HuH-7 (cell line): Measurements from ENCODE around the gene KIAA0319L.
A peak's percentile ranks its signal among the peaks of the same experiment; 100 is the strongest.

Source experiments
- DNase-seq: peaks from one replicate; pipeline ENCODE4 v3.0.0; 2011; ENCODE audit warnings: low spot score

KIAA0319L gene

DNA sequence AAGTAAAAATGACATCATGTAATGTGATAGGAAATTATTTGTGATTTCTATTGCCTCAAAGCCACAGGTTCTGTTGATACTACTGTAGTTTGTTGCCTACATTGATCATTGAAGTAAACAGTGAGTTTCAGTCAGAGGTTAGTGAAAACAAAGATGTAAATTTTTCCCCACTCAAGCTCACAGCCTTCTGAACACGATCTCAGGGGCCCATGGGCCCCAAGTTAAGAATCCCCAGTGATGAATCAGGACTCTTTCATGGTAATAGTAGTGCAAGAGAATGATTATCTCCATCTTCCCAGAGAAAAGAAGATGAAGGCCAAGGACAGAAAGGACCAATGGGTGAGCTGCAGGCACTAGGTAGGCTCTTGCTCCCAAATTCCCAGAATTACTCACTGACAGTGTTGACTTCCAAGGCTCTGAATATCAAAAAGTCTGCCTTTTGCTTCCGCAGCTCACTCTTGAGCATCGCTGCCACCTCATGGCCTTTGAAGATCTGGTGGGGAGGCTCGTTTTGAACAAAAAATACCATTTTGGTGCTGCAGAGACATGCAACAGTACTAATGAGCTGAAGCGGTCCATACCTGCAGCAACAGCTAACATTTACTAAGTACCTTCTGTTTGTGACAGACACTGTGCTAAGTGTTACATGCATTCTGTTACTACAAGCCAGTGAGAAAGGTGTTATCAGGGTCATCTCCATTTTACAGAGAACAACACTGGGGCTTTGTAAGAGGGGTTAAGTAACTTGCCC, 113.3 kb downstream of the KIAA0319L start:
- DNase-seq, result peak; percentile 23

DNA sequence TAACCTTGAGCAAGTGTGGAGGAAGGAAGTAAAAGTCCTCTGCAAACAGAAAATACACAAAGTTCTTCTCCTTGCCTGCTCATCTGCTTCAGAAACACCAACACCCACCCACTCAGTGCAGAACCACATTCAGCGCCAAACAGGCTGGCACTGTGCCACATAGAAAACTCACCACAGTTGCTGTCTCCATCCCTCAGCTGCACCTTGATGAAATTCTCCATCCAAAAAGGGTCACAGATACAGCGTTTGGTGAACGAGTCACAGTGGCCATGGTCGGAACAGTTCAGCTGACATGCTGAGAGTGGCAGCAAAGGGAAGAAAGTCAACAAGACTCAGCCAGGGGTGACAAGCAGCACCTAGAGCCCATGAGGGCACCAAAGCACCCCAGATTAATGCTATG, 114.5 kb downstream of the KIAA0319L start:
- no peak for DNase-seq

DNA sequence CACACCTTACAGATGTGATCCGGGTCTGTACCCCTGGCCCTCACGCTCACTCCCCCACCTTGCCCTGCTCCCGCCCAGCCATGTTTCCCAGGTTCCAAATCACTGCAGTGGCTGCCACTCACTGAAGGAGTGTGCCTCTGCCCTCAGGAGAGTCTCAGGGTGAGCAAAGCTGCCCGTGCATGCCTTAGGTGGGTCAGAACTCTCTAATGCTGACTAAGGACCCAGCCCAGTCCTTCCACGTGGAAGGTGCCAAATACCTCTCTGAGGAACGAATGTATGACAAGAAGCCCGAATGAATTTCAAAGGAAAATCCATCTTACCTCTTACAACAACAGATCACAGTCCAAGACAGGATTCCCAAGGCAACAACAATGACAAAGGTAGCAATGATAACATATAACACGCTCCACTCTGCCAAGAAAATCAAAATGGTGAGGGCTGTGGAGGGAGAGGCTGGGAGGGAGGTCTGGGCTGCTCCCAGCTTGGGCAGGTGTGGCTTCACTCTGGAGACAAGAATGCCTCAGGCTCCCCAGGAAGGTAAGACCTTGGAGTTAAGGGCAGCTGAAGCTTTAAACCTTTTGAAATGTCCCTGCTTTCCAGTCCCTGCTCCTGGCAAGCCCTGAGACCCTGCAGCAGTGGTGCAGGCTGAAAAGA, 115.2 kb downstream of the KIAA0319L start:
- no peak for DNase-seq

DNA sequence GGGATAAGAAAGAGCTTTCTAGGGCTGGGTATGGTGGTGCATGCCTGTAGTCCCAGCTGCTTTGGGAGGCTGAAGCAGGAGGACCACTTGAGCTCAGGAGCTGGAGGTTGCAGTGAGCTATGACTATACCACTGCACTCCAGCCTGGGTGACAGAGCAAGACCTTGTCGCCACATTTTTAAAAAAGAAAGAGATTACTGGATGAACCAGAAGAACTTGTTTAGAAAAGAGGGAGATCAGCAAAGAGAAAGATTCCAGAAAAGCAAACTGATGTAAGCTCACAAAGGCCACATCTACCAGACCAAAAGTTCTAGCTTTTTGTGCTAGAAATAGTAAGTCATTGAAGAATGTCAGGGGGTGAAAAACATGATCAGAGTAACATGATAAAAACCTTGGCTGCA, 117.6 kb downstream of the KIAA0319L start:
- no peak for DNase-seq

DNA sequence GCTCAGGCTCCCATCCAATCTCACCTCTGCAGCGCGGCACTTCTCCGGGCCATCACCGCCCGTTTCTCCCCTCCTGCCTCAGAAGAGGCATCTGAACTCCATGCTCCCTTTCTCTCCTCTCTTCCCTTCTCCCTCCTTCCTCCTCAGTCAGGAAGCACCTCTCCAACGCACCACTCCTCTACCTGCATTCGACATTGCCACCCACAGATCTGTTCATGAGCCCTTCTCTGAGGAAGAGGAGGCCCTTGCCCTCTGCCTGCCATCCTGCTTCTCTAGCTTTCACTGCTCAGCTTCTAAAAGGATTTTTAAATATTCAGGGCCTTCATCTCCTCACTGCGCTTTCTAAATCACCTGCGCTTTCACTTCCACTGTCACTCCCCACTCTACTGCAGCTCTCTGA, 120.0 kb downstream of the KIAA0319L start:
- no peak for DNase-seq

DNA sequence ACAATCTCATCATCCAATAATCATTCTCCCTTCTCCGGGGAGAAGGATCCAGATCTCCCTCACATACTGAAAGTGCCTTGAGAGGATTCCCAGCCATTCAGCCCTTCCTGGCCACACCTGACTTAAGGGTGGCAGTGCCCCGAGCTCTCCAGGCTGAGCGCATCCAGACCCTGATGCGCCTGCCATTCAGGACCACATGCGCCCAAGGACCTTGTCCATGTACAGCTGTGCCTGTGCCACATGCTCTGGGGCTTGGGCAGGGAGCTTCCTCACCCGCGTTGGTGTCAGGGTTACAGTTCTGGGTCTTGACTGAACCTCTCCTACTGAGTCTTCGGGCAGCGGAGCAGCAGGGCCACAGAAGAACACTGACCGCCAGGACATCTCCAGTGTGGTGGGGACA, 121.1 kb downstream of the KIAA0319L start:
- no peak for DNase-seq

DNA sequence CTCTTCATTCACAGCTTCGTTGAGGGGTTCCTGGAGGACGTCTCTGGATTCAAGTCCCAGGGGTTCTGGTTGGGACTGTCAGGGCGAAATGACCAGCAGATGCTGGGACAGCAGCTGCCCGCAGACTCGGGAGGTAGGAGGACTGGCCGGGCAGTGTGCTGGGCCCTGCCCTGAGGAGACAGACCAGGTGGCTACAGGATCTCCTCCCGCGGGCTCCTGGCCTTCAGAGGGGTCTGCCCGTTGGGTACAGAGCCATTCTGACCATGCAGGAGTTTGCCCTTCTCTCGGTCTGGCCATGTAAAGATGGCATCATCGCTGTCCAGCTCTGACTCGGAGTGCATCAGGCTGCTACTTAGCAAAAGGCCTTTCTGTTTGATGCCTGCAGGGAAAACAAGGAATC, 122.5 kb downstream of the KIAA0319L start:
- DNase-seq, result no peak

DNA sequence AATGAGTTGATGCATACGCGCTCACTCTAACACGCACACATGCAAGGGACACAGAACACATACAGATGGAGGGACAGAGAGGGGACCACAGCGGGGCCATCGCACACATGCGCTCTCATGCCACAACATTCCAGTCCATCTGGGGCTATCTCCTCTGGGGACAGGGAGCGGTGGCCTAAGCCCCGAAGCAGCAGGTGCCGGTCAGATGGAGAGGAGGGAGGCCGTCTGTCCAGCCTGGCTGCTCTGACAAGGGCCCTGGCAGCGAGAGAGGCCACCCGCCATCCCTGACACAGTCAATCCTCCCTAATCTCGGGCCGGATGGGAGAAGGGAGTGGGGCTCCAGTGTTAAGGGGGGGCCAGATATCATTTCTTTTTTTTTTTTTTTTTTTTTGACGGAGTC, 123.5 kb downstream of the KIAA0319L start:
- DNase-seq, result no peak

DNA sequence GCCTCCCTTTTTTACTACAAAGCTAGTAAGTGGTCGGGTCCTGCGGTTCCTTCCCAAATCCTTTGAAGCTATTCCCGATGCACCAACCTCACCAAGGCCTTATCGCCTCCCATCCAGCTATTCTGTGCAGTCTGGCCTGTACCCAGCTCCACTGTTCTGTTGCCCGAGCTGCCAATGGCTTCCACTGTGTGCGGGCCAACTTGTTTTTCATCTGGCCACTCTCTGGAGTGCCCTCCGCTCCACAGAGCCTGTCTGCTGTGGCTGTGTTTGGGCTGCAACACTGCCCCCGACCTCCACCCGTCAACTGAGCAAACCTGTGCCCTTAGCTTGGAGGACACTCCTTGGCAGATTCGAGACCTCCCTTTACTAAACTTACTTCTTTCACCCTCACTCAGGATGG, 125.0 kb downstream of the KIAA0319L start:
- DNase-seq, result no peak

DNA sequence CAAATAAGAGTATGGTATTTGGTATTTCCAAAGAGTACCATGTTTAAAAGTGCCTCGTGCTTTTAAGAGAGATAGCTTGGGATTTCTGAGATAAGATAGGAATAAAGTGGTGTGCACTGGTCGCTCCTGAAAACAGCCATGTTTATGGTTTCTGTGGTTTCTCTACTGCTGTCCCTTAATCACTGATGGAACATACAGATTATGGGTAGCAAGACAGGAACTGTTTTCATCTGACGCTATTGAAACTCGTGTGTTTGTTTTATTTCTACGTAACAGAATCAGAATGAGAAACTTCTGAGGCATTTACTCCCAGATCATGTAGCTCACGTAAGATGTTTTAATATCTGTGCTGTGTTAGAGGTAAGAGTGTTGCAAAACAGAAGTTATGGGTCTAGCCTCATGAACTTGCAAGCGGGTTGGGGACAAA, 126.0 kb downstream of the KIAA0319L start:
- no peak for DNase-seq

DNA sequence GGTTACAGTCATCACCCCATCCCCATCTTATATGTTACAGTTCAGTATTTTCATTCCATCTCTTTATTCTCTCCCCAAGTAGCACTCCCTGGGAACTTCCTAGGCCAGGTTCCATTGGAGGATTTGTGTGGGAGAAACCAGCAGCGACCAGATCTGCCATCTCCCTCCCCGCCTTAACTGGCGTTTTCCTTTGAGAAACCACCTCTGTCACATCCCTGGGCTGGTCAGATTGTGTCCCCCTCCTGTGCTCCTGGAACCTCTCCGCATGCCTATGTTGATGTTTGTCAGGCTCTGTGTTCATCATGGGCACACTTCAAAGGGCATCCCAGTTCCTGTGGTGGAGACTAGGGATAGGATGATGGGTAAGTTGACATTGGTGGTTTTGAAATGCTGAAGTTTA, 126.4 kb downstream of the KIAA0319L start:
- DNase-seq, result no peak

DNA sequence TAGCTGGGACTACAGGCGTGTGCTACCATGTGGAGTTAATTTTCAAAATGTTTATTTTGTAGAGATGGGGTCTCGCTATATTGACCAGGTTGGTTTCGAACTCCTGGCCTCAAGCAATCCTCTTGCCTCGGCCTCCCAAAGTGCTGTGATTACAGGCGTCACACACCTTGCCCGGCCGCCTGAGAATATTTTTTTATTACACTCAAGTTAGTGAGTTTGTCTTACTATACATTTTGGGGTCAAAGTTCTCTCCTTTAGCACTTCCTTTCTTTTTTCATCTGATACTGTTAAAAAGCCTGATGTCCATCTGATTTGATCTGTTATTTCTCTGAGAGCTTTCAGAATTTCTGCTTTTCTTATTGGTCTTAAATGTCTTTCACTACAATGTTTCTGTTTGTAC, 128.8 kb downstream of the KIAA0319L start:
- no peak for DNase-seq

DNA sequence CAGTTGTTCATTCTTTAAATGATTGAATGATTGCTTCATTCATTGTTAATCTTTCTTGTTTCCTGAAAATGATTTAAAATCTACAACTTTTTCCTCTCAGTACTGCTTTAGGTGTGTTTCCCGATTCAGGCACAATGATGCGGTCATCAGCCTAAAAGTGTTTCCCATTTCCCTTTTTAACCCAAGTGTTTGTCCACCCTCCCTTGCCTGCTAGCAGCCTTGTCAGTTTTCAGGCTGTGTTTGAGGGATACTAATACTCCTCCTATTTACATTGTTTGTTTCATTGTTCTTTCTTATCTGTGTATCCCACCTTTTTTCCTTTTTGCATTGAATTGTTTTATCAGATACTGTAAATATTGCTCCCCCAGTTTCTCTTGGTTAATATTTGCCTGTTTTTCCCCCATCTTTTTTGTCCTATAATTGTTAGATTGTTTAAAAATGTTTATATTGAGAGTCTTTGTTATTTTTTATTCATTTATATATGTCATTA, 131.1 kb downstream of the KIAA0319L start:
- no peak for DNase-seq

DNA sequence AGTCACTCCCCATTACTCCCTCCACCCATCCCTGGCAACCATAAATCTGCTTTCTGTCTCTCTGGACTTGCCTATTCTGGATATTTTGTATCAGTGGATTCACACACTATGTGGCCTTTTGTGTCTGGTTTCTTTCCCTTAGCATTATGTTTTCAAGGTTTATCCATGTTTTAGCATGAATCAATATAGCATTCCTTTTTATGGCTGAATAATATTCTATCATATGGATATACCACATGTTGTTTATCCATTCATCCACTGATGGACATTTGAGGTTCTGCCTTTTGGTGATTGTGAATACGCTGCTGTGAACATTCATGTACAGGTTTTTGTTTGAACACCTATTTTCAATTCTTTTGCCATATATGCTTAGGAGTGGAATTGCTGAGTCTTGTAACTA, 148.3 kb downstream of the KIAA0319L start:
- no peak for DNase-seq

DNA sequence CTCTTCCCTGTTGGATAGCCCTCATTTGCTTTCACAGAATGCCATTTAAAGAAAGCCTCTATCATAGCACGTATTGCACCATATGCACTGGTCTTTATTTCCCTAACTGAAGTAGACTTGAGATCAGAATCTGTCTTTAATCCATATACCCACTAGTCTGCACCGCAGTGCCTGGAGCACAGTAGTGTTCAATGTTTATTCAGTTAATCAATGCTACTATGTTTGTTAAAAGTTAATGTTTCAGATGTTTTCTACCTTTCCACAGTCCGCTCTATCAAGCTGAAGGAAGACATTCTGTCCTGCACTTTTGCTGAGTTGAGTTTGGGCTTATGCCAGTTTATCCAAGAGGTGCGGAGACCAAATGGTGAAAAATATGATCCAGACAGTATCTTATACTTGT, 149.5 kb downstream of the KIAA0319L start:
- no peak for DNase-seq

DNA sequence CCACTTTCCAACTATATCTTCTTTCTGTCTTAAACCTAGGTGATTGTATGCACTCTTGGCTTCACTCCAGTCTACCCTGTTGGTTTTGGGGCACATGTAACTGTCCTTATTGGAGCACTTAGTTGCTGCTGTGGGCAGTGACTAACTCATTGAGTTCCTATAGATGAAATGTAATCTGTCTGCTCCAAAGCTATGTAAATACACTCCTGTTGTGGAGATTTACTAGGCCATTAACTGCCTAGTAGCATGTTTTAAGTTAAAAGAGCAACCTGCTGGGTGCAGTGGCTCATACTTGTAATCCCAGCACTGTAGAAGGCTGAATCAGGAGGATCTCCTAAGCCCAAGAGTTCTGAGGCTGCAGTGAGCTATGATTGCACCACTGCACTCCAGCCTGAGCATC, 151.1 kb downstream of the KIAA0319L start:
- no peak for DNase-seq

DNA sequence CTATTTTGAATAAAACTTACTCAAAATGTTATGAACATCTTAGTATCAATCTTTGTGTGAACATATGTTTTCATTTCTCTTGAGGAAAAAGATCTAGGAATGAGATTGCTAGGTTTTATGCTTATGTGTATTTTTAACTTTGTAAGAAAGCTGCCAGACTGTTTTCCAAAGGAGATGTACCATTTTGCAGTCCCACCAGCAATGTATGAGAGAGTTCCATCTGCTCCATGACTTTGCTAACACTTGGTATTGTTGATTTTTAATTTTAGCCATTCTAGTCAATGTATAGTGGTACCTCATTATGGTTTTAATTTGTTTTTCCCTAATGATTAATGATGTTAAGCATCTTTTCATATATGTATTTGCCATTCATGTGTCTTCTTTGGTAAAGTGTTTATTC, 156.2 kb downstream of the KIAA0319L start:
- no peak for DNase-seq

DNA sequence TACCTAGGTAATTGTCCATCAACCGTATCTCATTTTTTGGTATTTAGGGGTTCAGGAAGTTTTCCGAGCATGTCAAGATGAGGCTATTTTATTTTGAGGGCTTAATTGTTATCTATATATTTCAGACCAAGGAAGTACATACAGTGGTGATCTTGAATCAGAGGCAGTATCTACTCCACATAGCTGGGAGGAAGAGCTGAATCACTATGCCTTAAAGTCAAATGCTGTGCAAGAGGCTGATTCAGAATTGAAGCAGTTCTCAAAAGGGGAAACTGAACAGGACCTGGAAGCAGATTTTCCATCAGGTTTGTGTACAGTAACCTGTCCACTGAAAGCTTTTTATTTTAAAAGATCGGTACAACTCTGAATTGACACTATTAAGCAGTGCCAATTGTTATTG, 158.5 kb downstream of the KIAA0319L start:
- DNase-seq, result no peak

DNA sequence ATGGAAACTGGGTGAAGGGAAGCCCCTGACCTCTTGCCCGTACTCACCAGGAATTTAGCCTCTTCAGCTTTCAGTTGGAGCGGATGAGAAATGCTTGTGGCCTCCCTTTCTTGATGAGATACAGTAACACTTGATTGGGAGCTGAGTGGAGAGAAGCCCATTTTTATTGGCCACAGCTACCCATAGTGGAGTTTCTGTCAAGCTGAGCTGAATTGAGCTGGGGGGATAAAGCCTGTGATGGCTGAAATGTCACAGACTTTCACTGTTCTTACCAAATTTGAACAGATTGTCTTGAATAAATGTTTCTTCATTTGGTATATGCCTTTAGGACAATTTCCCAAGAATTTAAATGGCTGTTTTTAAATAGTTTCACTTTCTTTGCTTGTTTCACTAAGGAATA, 162.8 kb downstream of the KIAA0319L start:
- DNase-seq, result no peak

DNA sequence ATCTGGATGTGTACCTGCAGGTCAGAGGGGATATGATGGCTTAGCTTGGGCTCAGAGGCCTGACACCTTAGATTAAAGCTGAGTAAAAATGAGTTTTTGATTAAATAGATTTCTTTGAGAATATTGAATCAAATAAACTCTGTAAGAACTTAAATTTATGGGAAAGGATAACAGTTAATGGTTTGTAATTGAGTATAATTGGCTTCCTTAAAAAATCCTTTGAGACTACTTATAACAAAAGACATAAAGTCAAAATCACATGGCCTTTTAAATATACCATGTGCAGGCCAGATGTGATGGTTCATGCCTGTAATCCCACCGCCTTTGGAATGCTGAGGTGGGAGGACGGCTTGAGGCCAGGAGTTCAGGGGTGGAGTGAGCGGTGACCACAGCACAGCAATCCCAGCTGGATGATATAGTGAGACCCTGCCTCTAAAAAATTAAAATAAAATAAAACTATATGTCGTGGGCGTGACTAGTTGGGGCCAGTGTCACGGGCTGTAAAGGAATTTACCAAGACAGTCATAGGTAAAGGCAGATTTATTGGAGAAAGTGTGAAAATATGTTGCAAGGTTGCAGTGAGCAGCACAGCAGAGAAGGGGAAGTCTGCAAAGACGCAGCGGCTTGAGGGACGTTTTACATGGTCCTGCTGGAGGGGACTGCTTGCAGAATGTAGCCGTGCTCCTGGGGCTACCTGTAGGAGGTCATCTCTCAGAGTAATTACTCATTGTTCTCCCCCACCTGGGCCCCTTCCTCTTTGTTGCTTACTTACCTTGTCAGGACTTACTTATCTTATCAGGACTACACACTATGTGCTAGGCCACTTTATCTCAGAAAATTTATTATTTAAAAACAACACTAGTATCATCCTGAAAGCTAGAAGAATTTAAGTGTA, 166.4 kb downstream of the KIAA0319L start:
- no peak for DNase-seq

DNA sequence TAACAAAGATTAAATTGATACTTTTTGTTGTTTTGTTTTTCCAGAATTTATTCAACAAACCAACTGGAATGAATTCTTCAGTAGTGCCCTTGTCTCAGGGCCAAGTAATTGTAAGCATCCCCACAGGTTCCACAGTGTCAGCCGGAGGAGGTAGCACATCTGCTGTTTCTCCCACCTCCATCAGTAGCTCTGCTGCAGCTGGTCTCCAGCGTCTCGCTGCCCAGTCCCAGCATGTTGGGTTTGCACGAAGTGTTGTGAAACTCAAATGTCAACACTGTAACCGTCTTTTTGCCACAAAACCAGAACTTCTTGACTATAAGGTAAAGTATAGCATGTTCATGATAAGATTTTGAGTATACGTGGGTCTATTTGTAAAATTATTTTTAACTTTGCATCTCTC, 170.2 kb downstream of the KIAA0319L start:
- no peak for DNase-seq

DNA sequence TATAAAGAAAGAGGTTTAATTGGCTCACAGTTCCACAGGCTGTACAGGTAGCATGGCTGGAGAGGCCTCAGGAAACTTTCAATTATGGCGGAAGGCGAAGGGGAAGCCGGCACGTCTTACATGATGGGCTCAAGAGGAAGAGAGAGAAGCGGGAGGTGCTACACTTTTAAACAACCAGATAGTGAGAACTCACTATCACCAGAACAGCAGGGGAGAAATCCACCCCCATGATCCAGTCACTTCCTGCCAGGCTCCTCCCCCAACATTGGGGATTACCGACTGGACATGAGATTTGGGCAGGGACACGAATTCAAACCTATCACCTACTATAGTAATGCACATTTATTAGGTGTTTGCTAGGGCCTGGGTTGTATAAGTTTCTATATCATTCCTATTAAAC, 170.9 kb downstream of the KIAA0319L start:
- DNase-seq, result no peak
